OCI-LY7 (cell line): ENCODE results near the gene CARNS1.

Experiments
- EZH2phosphoT487 ChIP-seq: fragments of 200-600 bp; sonication (generic); IDR thresholded peaks from 2 replicates; pipeline ENCODE4 v1.6.1; 2018; ENCODE audit warnings: low read depth, borderline replicate concordance, mild to moderate bottlenecking, mixed run types, antibody characterized with exemption, low read length, moderate library complexity, mixed read lengths
- TF ChIP-seq, protein P1 (sequence below): fragments of 200-600 bp; sonication (generic); conservative IDR thresholded peaks from 2 replicates; pipeline ENCODE4 v1.5.1; 2014; ENCODE audit warnings: mild to moderate bottlenecking, antibody characterized with exemption, low read length, moderate library complexity, mixed read lengths

- TF ChIP-seq, protein P1, sequence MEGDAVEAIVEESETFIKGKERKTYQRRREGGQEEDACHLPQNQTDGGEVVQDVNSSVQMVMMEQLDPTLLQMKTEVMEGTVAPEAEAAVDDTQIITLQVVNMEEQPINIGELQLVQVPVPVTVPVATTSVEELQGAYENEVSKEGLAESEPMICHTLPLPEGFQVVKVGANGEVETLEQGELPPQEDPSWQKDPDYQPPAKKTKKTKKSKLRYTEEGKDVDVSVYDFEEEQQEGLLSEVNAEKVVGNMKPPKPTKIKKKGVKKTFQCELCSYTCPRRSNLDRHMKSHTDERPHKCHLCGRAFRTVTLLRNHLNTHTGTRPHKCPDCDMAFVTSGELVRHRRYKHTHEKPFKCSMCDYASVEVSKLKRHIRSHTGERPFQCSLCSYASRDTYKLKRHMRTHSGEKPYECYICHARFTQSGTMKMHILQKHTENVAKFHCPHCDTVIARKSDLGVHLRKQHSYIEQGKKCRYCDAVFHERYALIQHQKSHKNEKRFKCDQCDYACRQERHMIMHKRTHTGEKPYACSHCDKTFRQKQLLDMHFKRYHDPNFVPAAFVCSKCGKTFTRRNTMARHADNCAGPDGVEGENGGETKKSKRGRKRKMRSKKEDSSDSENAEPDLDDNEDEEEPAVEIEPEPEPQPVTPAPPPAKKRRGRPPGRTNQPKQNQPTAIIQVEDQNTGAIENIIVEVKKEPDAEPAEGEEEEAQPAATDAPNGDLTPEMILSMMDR: no peak
- no peak for TF ChIP-seq EZH2phosphoT487
Observed at GRCh38 chr11:67452141-67452952, 36.9 kb downstream of the CARNS1 start, which contains the start of gene GPR152.
